SIG-M5 (cell line): ENCODE measurements around the gene GNAZ.
"Not testable (repeated sequence)": the region's sequence is repeated elsewhere in the genome, so short reads cannot be mapped to it uniquely, and the experiment has no call there.

Experiments
- DNase-seq: peaks from one replicate; lab custom pipeline; 2025; lab: John Stamatoyannopoulos, UW

GNAZ gene

DNA sequence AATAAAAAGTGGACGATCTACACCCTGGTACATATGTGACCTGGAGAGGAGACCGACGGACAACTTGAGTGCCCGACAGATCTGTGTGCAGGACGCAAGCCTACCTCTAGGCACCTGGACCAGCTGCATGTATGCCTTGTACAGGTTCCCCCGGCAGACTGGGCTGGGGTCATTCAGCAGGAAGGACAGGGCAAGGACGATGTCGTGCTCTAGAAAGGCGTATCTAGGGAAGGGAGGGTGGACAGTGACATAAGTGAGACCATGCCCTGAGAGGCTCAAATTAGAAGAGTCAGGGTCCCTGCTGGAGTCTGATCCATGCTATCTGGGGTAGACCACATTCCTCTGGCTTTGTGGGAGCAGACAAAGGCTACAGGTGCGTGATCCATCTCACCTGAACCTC lies 63.6 kb downstream of the GNAZ start:
- no peak for DNase-seq

DNA sequence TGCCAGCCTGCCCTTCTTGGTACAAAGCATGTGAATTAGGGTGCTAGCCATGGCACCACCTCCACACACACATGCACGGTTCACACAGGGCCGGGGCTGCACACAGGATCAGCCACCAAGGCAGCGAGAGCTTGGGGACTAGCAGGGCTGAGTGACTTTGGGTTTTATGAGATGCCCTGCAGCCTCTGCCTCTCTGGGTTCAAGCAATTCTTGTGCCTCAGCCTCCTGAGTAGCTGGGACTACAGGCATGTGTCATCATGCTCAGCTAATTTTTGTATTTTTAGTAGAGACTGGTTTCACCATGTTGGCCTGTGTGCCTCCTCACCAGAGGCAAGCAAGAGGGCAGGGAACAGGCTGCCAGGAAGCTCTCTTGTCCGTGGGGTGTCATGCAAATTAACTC lies 66.7 kb downstream of the GNAZ start:
- DNase-seq: not testable (repeated sequence)

DNA sequence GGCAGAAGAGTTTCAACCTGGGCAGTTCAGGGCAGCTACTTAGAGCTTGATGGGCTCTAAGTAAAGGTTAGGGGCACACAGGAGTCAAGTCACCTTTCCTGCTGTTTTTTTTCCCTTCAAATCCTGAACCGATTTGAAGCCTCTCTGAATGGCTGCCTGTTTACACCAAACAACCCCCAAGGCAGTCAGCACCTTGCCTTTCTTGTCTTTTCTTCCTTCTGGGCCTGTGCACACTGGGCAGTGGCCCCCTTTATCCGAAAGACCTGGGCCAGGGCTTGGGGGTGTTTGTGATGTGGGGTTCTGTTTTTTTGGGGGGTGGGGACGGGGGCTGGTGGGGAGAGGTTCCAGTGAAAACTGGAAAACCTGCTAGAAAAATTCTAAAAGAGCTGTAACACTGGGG lies 67.1 kb downstream of the GNAZ start:
- no peak for DNase-seq

DNA sequence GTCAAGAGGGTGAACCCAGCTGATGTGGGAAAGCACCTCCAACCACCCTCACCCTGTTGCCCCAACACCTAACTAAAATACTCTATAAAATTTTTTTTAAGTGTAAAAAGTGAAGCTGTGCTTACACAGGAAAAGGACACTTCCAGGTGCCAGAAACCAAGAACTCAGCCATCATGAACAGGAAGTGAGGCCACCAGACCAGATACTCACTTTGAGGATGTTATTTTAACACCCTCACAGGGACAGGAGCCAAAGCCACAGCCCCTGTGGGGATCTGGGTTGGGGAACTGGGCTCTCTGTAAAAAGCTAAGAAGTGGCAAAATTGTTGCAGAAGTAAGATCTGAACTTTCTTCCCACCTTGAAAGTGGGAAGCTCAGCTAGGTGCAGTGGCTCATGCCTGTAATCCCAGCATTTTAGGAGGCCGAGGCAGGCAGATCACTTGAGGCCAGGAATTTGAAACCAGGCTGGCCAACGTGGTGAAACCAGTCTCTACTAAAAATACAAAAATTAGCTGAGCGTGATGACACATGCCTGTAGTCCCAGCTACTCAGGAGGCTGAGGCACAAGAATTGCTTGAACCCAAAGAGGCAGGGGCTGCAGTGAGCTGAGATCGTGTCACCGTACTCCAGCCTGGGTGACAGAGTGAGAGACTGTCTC lies 67.7 kb downstream of the GNAZ start:
- no peak for DNase-seq

DNA sequence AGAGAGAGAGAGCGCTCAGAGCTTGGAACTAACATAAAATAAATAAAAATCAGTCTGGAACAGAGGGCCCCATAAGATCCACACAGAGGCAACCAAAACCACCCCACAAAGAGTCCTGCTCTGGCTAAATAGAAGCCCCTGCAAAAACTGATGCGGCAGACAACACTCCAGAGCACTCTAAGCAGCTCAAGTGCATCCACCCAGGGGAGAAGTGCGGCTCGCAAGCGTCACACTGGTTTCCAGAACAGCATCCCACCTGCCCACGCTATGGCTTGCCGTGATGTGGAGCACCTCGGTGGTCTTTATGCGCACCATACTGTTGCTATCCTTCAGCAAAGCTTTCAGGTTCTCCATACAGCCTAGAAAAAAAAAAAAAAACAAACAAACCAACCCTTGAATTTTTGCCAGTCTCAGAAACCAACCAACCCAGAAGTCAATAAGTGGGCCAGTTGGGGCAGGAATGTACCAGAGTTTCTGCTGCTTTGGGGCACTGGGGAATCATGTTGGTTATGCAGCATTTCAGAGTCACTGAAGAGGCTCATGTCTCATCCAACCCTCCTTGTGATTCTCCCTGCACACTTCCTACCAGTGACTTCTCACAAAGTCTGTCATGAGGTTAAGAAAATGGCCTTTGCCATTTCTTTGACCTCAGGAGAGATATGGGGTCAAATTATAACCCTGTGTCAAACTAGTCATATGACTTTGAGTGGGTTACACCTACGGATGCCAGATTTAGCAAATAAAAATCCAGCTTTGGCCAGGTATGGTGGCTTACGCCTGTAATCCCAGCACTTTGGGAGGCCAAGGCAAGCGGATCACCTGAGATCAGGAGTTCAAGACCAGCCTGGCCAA lies 68.5 kb downstream of the GNAZ start:
- DNase-seq: no peak

DNA sequence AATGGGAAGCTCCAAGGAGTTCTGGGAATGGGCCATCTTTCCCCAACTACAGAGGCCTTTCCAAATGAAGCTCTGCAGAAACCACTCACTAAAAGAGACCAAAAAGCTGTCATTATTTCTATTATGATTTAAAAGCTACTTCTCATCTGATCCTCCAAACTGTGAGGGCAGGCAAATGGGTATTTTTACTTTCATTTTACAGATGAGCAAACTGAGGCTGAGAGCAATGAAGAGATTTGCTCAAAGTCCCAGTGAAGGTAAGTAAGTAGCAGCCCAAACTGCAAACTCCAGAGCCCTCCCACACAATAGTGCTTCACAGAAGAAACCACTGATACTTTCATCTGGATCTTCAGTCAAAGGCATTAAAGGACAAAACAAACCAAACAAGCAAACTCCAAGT lies 70.1 kb downstream of the GNAZ start:
- no peak for DNase-seq

DNA sequence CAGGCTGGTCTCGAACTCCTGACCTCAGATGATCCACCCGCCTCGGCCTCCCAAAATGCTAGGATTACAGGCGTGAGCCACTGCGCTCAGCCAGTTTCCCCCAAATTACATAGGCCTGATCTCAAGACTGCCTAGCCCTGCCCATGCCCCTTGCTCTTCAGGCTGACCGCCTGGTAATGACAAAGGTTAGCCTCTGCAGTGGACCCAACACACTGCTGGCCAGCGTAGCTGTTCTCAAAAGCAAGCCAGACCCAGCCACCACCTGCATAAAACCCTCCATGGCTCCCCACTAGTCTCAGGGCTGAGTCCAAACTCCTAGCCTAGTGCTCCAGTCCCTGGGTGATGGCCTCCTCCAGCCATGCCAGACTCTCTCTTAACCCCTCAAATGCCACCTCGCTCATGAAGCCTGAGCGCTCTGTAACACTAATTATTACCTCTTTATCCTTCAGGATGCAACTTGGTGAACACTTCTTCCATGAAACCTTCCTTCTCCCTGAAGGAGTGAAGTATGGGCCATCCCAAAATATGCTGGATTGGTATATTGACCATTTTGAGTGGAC lies 72.3 kb downstream of the GNAZ start:
- DNase-seq: no peak

DNA sequence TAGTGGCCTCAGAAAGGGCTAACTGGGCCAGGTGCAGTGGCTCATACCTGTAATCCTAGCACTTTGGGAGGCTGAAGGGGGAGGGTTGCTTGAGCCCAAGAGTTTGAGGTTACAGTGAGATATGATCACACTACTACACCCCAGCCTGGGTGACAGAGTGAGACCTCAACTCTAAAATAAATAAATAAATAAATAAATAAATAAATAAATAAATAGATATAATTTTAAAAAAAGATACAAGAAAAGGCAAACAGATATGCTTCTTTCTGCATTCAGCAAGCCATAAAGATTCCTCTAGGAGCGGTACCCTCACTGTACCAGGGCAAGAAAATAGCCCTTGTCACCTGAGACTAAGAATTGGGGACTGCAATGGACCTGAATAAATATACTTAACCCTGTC lies 72.8 kb downstream of the GNAZ start:
- no peak for DNase-seq

DNA sequence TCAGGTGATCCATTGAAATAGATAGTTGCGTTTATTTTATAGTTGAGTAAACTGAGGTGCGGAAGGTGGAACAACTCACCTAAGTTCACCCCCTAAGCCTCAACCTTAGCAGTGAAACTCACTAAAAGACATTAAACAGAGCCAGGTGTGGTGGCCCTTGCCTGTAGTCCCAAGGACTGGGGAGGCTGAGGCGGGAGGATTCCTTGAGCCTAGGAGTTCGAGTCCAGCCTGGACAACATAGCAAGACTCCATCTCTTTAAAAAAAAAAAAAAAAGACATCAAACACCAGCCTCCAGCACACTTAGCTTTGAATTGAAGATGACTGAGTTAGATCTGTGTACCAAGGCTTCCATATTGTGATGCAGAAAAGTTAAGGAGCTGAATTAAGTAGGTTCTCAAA lies 74.1 kb downstream of the GNAZ start:
- DNase-seq: no peak

DNA sequence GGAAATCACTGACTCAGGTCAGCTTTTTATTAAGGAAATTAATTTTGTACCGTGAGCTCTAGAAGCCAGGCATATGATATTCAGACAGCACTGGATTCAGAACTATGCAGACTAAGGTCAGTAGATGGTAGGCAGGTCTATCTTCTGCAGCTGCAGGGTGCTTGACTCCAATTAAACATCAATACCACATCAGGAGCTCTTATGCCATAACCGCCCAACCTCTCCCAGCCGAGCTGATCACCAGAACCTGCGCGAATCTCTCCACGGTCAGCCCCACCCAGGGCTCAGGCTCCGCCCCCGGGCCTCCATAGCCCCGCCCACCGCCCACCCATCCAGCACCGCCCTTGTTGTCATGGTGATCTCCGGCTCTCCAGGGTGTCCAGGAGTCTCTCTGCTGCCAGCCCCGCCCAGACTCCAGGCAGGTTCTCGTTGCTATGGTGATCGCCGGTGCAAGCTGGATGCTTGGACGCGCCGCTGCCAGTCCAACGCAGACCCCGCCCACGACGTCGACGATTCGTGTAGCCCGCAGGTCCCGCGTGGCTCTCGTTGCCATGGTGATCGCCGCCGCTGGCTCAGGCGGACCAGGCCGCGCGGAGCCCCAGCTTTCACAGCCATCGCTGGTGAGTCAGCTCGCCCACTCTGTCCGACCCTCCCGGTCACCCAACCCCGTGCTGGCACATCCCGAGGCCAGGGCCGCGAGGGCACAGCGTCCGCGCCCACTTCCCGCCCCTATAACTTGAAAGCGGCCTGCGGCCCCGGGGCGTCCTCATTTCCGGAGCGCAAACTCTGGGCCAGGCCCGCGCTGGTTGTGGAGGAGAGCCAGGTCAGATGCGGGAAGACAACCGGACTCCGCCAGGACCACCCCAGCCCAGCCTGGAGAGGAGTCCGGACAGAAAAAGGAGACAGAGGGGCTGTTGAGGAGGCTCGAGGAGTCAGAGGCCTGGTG lies 74.9 kb downstream of the GNAZ start, which contains the start of gene RAB36:
RAB36 (plus strand) TSS at position 546 of the 946 bp plus-strand sequence. CDS start 1,140 bp downstream, outside the sequence.
- DNase-seq: no peak

DNA sequence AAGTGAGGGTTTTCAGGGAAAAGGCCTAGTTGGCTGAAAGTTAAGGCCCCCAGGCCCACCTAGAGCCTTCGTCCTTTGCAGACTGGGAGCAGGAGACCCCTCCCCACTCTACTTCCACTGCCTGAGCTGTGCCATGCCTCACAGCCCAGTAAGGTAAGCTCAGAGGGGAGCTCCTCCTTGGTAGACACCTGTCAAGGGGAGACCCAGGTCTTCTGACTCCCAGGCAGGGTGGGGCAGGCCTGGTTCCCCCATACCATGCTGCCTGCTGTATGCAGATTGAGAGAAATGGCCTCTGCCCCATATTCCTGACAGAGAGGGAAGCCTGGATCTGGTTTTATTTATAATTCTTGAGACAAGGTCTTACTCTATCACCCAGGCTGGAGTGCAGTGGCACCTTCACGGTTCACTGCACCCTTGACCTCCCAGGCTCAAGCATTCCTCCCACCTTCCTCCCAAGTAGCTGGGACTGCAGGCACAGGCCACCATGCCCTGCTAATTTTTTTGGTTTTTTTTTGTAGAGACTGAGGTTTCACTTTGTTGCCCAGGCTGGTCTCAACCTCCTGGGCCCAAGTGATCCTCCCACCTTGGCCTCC lies 75.7 kb downstream of the GNAZ start:
- DNase-seq: no peak

DNA sequence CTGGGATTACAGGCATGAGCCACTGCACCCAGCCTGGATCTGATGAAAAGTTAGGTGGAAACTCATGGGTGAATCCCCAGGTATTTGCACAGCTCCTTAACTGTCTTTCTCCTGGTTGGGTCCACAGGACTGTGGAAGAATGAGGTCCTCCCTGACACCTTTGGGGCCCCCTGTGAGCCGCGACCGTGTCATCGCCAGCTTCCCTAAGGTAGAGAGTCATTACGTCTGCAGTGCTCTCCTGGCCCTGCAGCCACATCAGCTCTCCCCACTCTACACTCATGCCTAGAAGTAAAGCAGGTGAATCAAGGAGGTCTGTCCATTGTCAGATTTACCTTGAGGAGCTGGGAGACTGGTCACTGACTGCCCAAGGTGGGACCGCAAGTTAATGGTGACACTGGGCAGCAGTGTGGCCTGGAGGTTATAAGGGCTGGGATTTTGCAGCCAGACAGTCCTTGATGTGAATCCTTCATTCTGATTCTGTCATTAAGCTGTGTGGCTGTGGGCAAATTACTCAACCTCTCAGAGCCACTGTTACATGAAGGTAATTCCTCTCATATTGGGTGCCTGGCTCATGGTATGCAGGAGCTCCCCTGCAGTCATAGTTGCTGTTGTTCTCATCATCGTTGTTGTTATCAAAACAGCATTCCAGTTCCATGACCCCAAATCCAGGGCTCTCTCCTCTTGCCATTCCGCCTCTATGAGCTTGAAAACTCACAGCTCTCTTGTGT lies 76.3 kb downstream of the GNAZ start:
- DNase-seq: no peak

DNA sequence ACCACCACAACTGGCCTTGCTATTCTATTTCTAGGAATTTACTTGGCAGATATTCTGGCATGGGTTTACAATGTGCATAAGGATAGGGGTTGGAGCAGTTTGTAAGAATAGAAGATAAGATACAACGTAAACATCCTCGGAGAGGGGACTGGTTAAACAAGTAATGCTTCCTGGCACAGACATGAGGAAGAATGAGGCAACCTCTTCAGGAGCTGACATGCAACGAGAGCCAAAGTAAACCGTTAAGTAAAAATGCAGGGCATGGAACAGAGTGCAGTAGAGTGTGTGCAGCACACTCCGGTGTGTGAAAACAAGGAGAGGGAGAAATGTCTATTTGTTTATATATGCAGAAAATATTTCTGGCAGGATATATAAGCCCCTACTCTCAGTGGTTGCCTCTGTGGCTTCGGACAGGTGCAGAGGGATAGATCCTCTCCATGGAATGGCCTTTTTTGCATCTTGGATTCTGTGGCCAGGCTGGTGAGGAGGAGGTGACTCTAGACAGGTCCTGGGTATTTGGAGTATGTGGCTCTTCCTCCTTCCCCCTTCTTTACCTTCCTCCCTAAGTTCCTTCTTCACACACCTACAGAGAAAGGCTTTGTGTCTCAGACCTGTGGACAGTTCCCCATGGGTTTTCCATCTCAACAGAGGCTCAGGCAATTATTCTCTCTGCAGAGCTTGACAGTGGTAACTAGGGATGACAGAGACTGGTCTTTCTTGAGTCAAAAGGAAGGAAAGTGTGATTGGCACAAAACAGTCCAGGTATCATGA lies 77.5 kb downstream of the GNAZ start:
- no peak for DNase-seq

DNA sequence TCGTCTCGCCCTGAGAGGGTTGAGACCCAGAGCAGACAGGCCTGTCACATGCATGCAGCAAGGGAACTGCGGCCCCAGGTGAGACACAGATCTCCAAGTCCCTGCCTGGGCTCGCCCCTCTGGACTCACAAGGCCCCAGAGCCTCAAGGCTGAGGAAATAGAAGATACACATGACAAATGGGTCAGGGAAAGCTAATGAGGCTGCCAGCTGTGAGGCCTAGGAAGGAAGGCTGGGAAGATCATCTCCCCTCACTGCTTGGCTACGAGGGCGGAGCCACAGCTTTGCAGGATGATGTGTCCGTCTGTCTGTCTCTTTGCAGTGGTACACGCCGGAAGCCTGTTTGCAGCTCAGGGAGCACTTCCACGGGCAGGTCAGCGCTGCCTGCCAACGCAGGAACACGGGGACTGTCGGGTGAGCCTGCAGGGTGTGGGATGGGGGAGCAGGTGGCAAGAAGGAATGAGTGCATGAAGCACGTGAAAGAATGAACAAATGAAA lies 79.5 kb downstream of the GNAZ start:
- DNase-seq: no peak

DNA sequence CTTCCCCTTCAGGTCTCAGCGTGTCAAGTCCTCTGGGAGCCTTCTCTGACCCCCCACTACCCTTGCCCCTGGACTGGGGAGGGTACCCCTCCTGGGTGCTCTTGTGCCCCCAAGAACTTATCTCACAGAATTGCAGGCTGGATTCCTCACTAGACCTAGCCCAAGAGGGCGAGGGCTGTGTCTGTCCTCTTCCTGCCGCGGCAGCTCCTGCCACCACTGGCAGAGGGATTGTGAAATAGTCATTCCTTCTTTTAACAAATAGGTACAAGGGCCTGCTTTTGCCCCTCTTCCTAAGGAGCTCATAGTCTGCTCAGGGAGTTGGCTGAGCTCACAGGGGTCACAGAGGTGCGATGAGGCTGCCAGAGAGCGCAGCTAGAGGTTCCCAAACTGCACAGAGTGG lies 80.4 kb downstream of the GNAZ start:
- DNase-seq: no peak

DNA sequence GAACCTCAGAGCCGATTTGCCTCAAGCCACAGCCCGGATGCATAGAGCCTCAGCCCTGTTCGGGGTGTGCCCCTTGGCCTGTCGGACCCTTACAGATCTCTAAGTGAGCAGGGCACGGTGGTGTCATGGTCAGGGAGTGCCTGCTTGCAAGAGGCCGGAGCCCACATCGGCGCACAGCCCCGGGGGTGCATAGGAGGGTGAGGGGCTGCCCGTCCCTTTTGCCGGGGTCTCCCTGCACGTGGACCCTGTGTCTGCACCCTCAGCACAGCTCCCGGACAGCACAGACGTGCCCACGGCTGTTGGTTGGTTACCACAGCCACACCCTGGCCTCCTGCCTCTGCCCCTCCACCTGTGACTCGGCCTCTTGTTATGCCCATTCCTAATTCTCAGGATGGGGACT lies 81.5 kb downstream of the GNAZ start:
- no peak for DNase-seq

DNA sequence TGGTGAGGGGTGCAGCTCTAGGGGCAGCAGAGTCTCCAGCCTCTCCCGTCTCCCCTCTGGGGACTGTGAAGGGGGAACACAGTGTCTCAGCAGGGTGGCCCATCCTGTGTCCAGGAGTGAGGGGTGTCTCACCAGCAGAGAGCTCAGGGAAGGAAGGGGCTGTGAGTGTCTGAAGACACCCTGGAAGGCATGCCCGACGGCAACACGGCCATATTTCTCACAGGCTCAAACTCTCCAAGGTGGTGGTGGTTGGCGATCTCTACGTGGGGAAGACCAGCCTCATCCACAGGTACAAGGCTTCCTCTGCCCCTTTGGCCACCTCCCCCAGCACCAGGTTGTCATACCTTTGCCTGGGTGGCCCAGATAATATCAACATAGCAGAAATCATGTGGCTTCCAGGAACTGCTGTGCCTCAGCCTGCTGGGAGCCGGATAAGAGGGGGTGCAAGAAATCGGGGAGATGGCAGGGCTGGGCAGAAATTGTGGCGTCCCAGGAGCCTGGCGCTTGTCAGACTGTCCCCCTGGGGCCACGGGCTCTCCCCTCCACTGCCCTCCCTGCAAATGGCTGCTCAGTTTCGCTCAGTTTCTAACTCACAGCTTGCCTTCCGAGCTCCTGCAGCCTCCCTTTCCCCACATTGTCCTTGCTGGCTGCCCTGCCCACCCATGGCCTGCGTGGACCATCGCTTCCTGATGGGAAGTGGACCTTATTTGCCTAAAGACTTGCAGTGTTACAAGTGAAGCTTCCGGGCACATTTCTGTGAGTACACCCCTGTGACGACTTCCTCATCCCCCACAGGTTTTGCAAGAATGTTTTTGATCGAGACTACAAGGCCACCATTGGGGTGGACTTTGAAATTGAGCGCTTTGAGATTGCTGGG lies 82.2 kb downstream of the GNAZ start:
- no peak for DNase-seq

DNA sequence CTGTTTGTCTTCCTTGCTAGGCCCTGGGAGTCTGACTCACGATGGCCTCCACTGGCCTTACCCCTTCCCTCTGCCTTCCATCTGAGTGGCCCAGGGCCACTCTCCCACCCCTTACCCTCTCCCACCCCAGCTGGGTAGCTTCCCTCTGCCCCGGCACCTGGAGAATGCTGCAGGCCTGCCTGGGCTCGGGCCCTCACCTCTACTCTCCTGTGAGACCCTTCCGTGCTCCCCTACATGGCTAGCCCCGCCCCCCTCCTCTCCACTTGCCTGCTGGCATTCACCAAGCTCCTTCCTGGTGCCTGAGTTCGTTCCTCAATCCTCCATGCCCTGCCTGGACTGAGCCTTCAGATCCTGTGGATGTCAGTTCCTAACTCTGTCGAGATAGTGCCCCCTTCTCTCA lies 83.7 kb downstream of the GNAZ start:
- no peak for DNase-seq

DNA sequence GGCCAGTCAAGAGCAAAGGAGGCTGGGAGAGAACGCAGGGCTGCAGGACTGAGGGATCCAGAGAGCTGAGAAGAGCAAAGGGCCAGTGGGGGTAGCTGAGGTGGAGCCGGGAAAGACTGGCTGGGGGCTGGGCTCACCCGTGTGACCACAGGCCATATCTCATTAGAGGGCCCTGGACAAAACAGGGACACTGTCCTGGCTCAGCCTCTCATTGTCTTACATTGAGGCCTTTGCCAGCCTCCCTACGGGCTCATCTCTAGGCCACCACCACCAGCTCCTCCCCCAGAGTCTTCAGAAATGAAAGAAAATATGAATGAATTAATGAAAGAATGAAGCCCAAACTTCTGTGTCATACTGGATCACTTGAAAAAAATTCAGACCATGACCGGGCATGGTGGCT lies 84.1 kb downstream of the GNAZ start:
- DNase-seq: no peak
